HL-60 (cell line): Measurements from ENCODE around the gene SYNGAP1.

ENCODE experiments used
- GABPA ChIP-seq: IDR thresholded peaks from 2 replicates; pipeline ENCODE4 v1.6.1; 2012; ENCODE audit warnings: low read depth
- POLR2AphosphoS5 ChIP-seq: IDR thresholded peaks from 2 replicates; pipeline ENCODE4 v1.6.1; 2012; ENCODE audit warnings: low read depth
- REST ChIP-seq: IDR thresholded peaks from 2 replicates; pipeline ENCODE4 v1.6.1; 2012; ENCODE audit warnings: low read depth; ENCODE audit not compliant: insufficient replicate concordance
- SPI1 ChIP-seq: IDR thresholded peaks from 2 replicates; pipeline ENCODE4 v1.6.1; 2012; ENCODE audit warnings: low read depth, mild to moderate bottlenecking, borderline replicate concordance
- TF ChIP-seq, protein P1 (sequence below): IDR thresholded peaks from one replicate; pipeline ENCODE4 v1.5.1; 2011; ENCODE audit warnings: low read length, control low read depth, inconsistent platforms; ENCODE audit not compliant: insufficient read depth

GRCh38 chr6:33434961-33435360, 15.1 kb downstream of the SYNGAP1 start:
- TF ChIP-seq, protein P1, sequence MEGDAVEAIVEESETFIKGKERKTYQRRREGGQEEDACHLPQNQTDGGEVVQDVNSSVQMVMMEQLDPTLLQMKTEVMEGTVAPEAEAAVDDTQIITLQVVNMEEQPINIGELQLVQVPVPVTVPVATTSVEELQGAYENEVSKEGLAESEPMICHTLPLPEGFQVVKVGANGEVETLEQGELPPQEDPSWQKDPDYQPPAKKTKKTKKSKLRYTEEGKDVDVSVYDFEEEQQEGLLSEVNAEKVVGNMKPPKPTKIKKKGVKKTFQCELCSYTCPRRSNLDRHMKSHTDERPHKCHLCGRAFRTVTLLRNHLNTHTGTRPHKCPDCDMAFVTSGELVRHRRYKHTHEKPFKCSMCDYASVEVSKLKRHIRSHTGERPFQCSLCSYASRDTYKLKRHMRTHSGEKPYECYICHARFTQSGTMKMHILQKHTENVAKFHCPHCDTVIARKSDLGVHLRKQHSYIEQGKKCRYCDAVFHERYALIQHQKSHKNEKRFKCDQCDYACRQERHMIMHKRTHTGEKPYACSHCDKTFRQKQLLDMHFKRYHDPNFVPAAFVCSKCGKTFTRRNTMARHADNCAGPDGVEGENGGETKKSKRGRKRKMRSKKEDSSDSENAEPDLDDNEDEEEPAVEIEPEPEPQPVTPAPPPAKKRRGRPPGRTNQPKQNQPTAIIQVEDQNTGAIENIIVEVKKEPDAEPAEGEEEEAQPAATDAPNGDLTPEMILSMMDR = no peak
- no peak for TF ChIP-seq POLR2AphosphoS5
- no peak for TF ChIP-seq GABPA
- no peak for TF ChIP-seq REST
- no peak for TF ChIP-seq SPI1
